ENCODE results near the gene BCL2.

Gene BCL2

GRCh38 chr18:63234432-63234831, 85.1 kb downstream of the BCL2 start:
- TF ChIP-seq CTCF (IDR thresholded peaks at IDR 0.05; ENCODE audit: low read depth, low read length, missing control alignments) = no peak
- DNase-seq (ENCODE audit: low read depth) = no peak
- H3K4me3 ChIP-seq (ENCODE audit: low read depth, low read length) = no peak overlapping the region

- no peak overlapping the region for H3K4me3 ChIP-seq (ENCODE audit: low read depth, low read length)
Observed at GRCh38 chr18:63233334-63233733, 86.2 kb downstream of the BCL2 start.

GRCh38 chr18:63232826-63233225, 86.7 kb downstream of the BCL2 start:
- no peak overlapping the region for H3K4me3 ChIP-seq (ENCODE audit: low read depth, low read length)
- no peak for TF ChIP-seq CTCF (IDR thresholded peaks at IDR 0.05; ENCODE audit: low read depth, low read length, missing control alignments)
- no peak for DNase-seq (ENCODE audit: low read depth)

More at GRCh38 chr18:63233334-63233733, 86.2 kb downstream of the BCL2 start:
- no peak for TF ChIP-seq CTCF (IDR thresholded peaks at IDR 0.05; ENCODE audit: low read depth, low read length, missing control alignments)
- no peak for DNase-seq (ENCODE audit: low read depth)

- DNase-seq (ENCODE audit: low read depth) = no peak
- TF ChIP-seq CTCF (IDR thresholded peaks at IDR 0.05; ENCODE audit: low read depth, low read length, missing control alignments) = no peak
- H3K4me3 ChIP-seq (ENCODE audit: low read depth, low read length) = no peak overlapping the region
Observed at GRCh38 chr18:63229971-63230370, 89.6 kb downstream of the BCL2 start.

- H3K4me3 ChIP-seq (ENCODE audit: low read depth, low read length) = no peak overlapping the region
- no peak for TF ChIP-seq CTCF (IDR thresholded peaks at IDR 0.05; ENCODE audit: low read depth, low read length, missing control alignments)
- no peak for DNase-seq (ENCODE audit: low read depth)
Observed at GRCh38 chr18:63225434-63225833, 94.1 kb downstream of the BCL2 start.

GRCh38 chr18:63224630-63225029, 94.9 kb downstream of the BCL2 start:
- H3K4me3 ChIP-seq (ENCODE audit: low read depth, low read length) = no peak overlapping the region
- DNase-seq (ENCODE audit: low read depth) = no peak
- no peak for TF ChIP-seq CTCF (IDR thresholded peaks at IDR 0.05; ENCODE audit: low read depth, low read length, missing control alignments)

GRCh38 chr18:63223837-63224236, 95.7 kb downstream of the BCL2 start:
- DNase-seq (ENCODE audit: low read depth) = no peak
- no peak for TF ChIP-seq CTCF (IDR thresholded peaks at IDR 0.05; ENCODE audit: low read depth, low read length, missing control alignments)
- no peak overlapping the region for H3K4me3 ChIP-seq (ENCODE audit: low read depth, low read length)

Measured in GM12864 (cell line).